B cell (primary cell): Measurements from ENCODE around the gene GPR152. TPM values are rescaled to one million over a fixed set of nuclear protein-coding genes. Genes with fewer than 3 reads are reported as not detected.
"Not testable (repeated sequence)": the region's sequence is repeated elsewhere in the genome, so short reads cannot be mapped to it uniquely, and the experiment has no call there.

Experiments used
- ATAC-seq: fragments of 200-7000 bp; cut with Tn5 transposase; one replicate; pipeline ENCODE4 v1.10.0; 2021; ENCODE audit warnings: low read depth, mild to moderate bottlenecking, moderate number of reproducible peaks, moderate library complexity
- CTCF ChIA-PET: fragments of 350-600 bp; sonication (Branson Sonifier 250); formaldehyde crosslinking; loops from one replicate; lab custom pipeline; 2021; ENCODE audit warnings: antibody characterized with exemption, inconsistent platforms; lab: Charles Lee
- POLR2A ChIA-PET: fragments of 350-600 bp; sonication (Branson Sonifier 250); formaldehyde crosslinking; loops from one replicate; lab custom pipeline; 2021; ENCODE audit warnings: antibody characterized with exemption; lab: Charles Lee
- DNase-seq: peaks from one replicate; pipeline ENCODE4 v3.0.0; 2013
- H2AFZ ChIP-seq: 2 replicates; pipeline ENCODE4 v1.6.1; 2012; ENCODE audit warnings: mild to moderate bottlenecking, low read depth, low read length; ENCODE audit not compliant: insufficient read depth, poor library complexity, severe bottlenecking
- H3K27ac ChIP-seq, 2 donors: 1 replicate in 1 of 2; 2 replicates in 1 of 2; pipeline ENCODE4 v1.5.1; 2012 to 2013; ENCODE audit warnings: low read length in 2 of 2, mild to moderate bottlenecking in 2 of 2, moderate library complexity in 1 of 2
- H3K27me3 ChIP-seq, 4 experiments: fragments of 200-600 bp in 1 of 4; sonication (generic) in 1 of 4; replicated peaks in 1 of 4; 1 replicate in 2 of 4; 2 replicates in 2 of 4; pipeline versions ENCODE4 v1.6.1 to v1.7.0; 2013 to 2016; ENCODE audit warnings: low read length in 3 of 4, mild to moderate bottlenecking in 2 of 4, mixed read lengths in 1 of 4, moderate library complexity in 1 of 4; ENCODE audit not compliant: insufficient read depth in 4 of 4, control insufficient read depth in 3 of 4; ENCODE audit errors: control extremely low read depth in 1 of 4
- H3K36me3 ChIP-seq, 2 experiments: replicated peaks in 1 of 2; 1 replicate in 1 of 2; 2 replicates in 1 of 2; pipeline versions ENCODE4 v1.6.1 to v1.7.1; 2013; ENCODE audit warnings: low read length in 1 of 2; ENCODE audit not compliant: insufficient read depth in 2 of 2, control insufficient read depth in 1 of 2; ENCODE audit errors: control extremely low read depth in 1 of 2, extremely low read depth in 1 of 2
- H3K4me1 ChIP-seq, 2 donors: fragments of 200-600 bp in 1 of 2; sonication (generic) in 1 of 2; 1 replicate in 1 of 2; 2 replicates in 1 of 2; pipeline versions ENCODE4 v1.5.1 to v1.6.1; 2013 to 2017; ENCODE audit warnings: low read length in 2 of 2; ENCODE audit not compliant: control insufficient read depth in 2 of 2, insufficient read depth in 2 of 2
- H3K4me2 ChIP-seq: replicated peaks from 2 replicates; pipeline ENCODE3; 2012; ENCODE audit warnings: mild to moderate bottlenecking, low read depth, low read length; ENCODE audit not compliant: poor library complexity, severe bottlenecking
- H3K4me3 ChIP-seq, 5 experiments: fragments of 200-600 bp in 1 of 5; sonication (generic) in 1 of 5; 1 replicate in 3 of 5; 2 replicates in 2 of 5; pipeline versions ENCODE4 v1.5.1 to v1.7.0; 2011 to 2016; ENCODE audit warnings: low read length in 4 of 5, mild to moderate bottlenecking in 4 of 5, low read depth in 2 of 5, control low read depth in 1 of 5, moderate library complexity in 1 of 5; ENCODE audit not compliant: insufficient read depth in 1 of 5; ENCODE audit errors: control extremely low read depth in 1 of 5, extremely low read depth in 1 of 5
- H3K79me2 ChIP-seq: fragments of 200-600 bp; sonication (generic); one replicate; pipeline ENCODE4 v1.6.0; 2016; ENCODE audit warnings: low read length; ENCODE audit not compliant: control insufficient read depth, insufficient read depth
- H3K9ac ChIP-seq: fragments of 200-600 bp; sonication (generic); 2 replicates; pipeline ENCODE4 v1.6.1; 2017; ENCODE audit warnings: mild to moderate bottlenecking, low read length, moderate library complexity
- H3K9me3 ChIP-seq, 3 donors: one replicate each; pipeline versions ENCODE4 v1.6.1 to v1.7.1; 2013; ENCODE audit warnings: low read length in 2 of 3; ENCODE audit not compliant: control insufficient read depth in 2 of 3, insufficient read depth in 1 of 3; ENCODE audit errors: control extremely low read depth in 1 of 3
- H4K20me1 ChIP-seq: 2 replicates; pipeline ENCODE4 v1.6.0; 2012; ENCODE audit warnings: mild to moderate bottlenecking, low read length; ENCODE audit not compliant: insufficient read depth, control insufficient read depth, poor library complexity, severe bottlenecking
- H3K27ac Mint-ChIP-seq: one replicate; pipeline ENCODE4 v1.8.0; 2021; ENCODE audit warnings: mixed read lengths
- H3K27me3 Mint-ChIP-seq: one replicate; pipeline ENCODE4 v1.8.0; 2021; ENCODE audit warnings: mixed read lengths
- H3K4me1 Mint-ChIP-seq: one replicate; pipeline ENCODE4 v1.8.0; 2021; ENCODE audit warnings: mixed read lengths
- H3K4me3 Mint-ChIP-seq: one replicate; pipeline ENCODE4 v1.8.0; 2021; ENCODE audit warnings: mixed read lengths
- H3K9me3 Mint-ChIP-seq: one replicate; pipeline ENCODE4 v1.8.0; 2022; ENCODE audit warnings: mixed read lengths; ENCODE audit not compliant: insufficient read depth
- EZH2 ChIP-seq: IDR thresholded peaks from 2 replicates; pipeline ENCODE4 v1.6.1; 2012; ENCODE audit warnings: borderline replicate concordance, low read depth, mild to moderate bottlenecking, moderate library complexity, low read length; ENCODE audit not compliant: insufficient read depth, poor library complexity, severe bottlenecking
- WGBS: methylation state at CpG from one replicate; pipeline ENCODE4 v1.1.5; 2013; ENCODE audit warnings: missing lambda C conversion rate; ENCODE audit not compliant: insufficient coverage; 5-methylcytosine and 5-hydroxymethylcytosine counted together
- intact Hi-C: fragments of 100-400 bp; cut with micrococcal nuclease; formaldehyde crosslinking; loops from one replicate; pipeline ENCODE4 v1.10.0; 2022
- polyA plus RNA-seq: library from polyadenylated mRNA; depleted of rRNA; stranded (reverse); fragments of >200 nt; gene quantifications from 2 replicates; pipeline ENCODE4 v1.2.3, GENCODE V29; 2012
- total RNA-seq, 2 donors: library from RNA; stranded (reverse); fragments of 120-200 nt in 1 of 2; gene quantifications; 1 replicate in 1 of 2; 2 replicates in 1 of 2; pipeline versions ENCODE4 v1.2.3 to v1.2.4, GENCODE V29; 2013 to 2022
- TF ChIP-seq, protein P1 (sequence below): fragments of 200-600 bp; IDR thresholded peaks from one replicate; pipeline ENCODE4 v1.8.0; 2022; ENCODE audit warnings: antibody characterized with exemption, mild to moderate bottlenecking

The GPR152 gene
- total and polyA plus RNA-seq, 2 donors (not counting 1 experiment from before 2014, with no cell fraction given), result 0.24 TPM; not detected in 1

DNA sequence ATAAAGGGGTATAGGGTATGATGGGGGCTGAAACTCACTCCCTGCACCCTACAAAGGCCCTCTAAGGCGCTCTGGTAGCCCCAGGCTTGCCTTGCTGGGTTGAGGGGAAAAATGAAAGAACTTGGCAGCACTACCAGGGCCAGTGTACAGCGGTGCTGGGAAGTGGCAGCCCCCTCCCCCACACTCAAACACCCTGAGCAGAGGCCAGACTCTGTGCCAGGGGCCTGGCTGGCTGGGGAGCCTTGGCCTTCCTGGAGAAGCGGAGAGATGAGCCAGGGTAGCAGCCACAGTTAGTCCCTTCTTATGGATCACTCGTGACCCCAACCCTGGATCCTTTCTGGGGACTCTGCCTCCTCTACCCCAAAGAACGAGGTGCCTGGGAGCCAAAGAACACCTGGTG, 13.8 kb upstream of the GPR152 start:
- intact Hi-C loops, result no loop called here
- peaks cover 47 to 81% of the 10 kb centered on the region in 2 donors for H3K4me1 ChIP-seq
- H3K9ac ChIP-seq, result no peak overlapping the region

DNA sequence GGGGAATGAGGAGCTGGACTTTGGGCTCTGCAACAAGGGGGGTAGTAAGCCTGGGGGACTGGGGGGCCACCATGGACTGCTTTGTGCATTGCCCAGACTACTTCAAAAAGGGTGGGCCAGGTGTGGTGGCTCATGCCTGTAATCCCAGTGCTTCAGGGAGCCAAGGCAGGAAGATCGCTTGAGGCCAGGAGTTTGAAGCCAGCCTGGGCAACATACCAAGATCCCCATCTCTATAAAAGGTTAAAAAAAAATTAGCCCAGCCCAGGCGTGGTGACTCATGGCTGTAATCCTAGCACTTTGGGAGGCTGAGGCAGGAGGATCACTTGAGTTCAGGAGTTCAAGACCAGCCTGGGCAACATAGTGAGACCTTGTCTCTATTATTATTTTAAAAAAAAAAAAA, 13.0 kb upstream of the GPR152 start:
- ChIA-PET POLR2A (interaction anchor here (0.6 to 10.4 kb wide), 21 partner anchors 11 to 845 kb away, joined by 3 to 215 read pairs (median 4); partner anchors contain the start of genes AIP, CLCF1, CORO1B and PITPNM1), CTCF (interaction anchor here (0.6 to 1.8 kb wide), 8 partner anchors 17 to 163 kb away, joined by 3 to 9 read pairs (median 4); partner anchors contain the start of genes AIP, PPP1CA and PTPRCAP)
- ATAC-seq, DNase-seq, H3K9me3 Mint-ChIP-seq, H3K27me3 ChIP-seq, H4K20me1 ChIP-seq, intact Hi-C loops, H3K36me3 ChIP-seq, H3K27me3 Mint-ChIP-seq: not testable (repeated sequence)
- H3K27ac ChIP-seq, result peak overlapping the region; percentile 82 to 94
- H3K9me3 ChIP-seq, result peaks cover 0 to 12% (median 0%) of the 10 kb centered on the region in 3 donors
- H2AFZ ChIP-seq, result peak overlapping the region; percentile 83
- peak overlapping the region in 4 of 5 experiments; percentile 70 to 78 (median 76) for H3K4me3 ChIP-seq
- peak overlapping the region; percentile 89 for H3K4me3 Mint-ChIP-seq
- 83% methylated on average over 1 of the region's 2 CpGs for WGBS
- H3K4me1 ChIP-seq, result peaks cover 55 to 88% of the 10 kb centered on the region in 2 donors
- peak overlapping the region; percentile 97 for H3K27ac Mint-ChIP-seq
- H3K4me2 ChIP-seq, result peak overlapping the region; percentile 97
- H3K9ac ChIP-seq, result peak overlapping the region; percentile 91
- H3K4me1 Mint-ChIP-seq, result peaks cover 62% of the 10 kb centered on the region
- peaks cover 57% of the 10 kb centered on the region for H3K79me2 ChIP-seq

More for the DNA sequence above, 13.8 kb upstream of the GPR152 start:
- no peak overlapping the region for H3K4me3 ChIP-seq
- H3K4me1 Mint-ChIP-seq, result peaks cover 61% of the 10 kb centered on the region
- peaks cover 57% of the 10 kb centered on the region for H3K79me2 ChIP-seq
- H3K27me3 Mint-ChIP-seq, result no peaks in the 10 kb centered on the region
- no peaks in the 10 kb centered on the region for H3K9me3 Mint-ChIP-seq
- no peaks in the 10 kb centered on the region for H3K27me3 ChIP-seq
- 93% methylated on average over 3 of the region's 5 CpGs for WGBS
- H3K27ac ChIP-seq, result peak overlapping the region in 1 of 2 donors; percentile 59
- TF ChIP-seq EZH2, result no peak
- TF ChIP-seq, protein P1, sequence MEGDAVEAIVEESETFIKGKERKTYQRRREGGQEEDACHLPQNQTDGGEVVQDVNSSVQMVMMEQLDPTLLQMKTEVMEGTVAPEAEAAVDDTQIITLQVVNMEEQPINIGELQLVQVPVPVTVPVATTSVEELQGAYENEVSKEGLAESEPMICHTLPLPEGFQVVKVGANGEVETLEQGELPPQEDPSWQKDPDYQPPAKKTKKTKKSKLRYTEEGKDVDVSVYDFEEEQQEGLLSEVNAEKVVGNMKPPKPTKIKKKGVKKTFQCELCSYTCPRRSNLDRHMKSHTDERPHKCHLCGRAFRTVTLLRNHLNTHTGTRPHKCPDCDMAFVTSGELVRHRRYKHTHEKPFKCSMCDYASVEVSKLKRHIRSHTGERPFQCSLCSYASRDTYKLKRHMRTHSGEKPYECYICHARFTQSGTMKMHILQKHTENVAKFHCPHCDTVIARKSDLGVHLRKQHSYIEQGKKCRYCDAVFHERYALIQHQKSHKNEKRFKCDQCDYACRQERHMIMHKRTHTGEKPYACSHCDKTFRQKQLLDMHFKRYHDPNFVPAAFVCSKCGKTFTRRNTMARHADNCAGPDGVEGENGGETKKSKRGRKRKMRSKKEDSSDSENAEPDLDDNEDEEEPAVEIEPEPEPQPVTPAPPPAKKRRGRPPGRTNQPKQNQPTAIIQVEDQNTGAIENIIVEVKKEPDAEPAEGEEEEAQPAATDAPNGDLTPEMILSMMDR, result no peak
- H4K20me1 ChIP-seq, result peaks cover 10% of the 10 kb centered on the region
- H2AFZ ChIP-seq, result no peak overlapping the region
- peaks cover 2 to 9% of the 10 kb centered on the region in 2 experiments for H3K36me3 ChIP-seq
- DNase-seq, result no peak
- peak overlapping the region; percentile 72 for H3K27ac Mint-ChIP-seq
- H3K9me3 ChIP-seq, result peaks cover 0 to 9% (median 0%) of the 10 kb centered on the region in 3 donors
- H3K4me2 ChIP-seq, result peak overlapping the region; percentile 98
- no peak for ATAC-seq
- H3K4me3 Mint-ChIP-seq, result peak overlapping the region; percentile 44
- POLR2A ChIA-PET, result interaction anchor here (0.7 to 10.4 kb wide), 13 partner anchors 17 to 74 kb away, joined by 3 to 215 read pairs (median 11); partner anchors contain the start of genes AIP, CORO1B, PPP1CA and PTPRCAP
- CTCF ChIA-PET, result interaction anchor here (0.9 to 6.7 kb wide), 4 partner anchors 29 to 83 kb away, joined by 3 to 64 read pairs (median 6); partner anchors contain the start of genes PPP1CA, PTPRCAP and TBC1D10C
